ENCODE results near the gene NOX3.

Gene NOX3, protein sequence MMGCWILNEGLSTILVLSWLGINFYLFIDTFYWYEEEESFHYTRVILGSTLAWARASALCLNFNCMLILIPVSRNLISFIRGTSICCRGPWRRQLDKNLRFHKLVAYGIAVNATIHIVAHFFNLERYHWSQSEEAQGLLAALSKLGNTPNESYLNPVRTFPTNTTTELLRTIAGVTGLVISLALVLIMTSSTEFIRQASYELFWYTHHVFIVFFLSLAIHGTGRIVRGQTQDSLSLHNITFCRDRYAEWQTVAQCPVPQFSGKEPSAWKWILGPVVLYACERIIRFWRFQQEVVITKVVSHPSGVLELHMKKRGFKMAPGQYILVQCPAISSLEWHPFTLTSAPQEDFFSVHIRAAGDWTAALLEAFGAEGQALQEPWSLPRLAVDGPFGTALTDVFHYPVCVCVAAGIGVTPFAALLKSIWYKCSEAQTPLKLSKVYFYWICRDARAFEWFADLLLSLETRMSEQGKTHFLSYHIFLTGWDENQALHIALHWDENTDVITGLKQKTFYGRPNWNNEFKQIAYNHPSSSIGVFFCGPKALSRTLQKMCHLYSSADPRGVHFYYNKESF

GRCh38 chr6:155455766-155456165 is at the start of gene NOX3:
Gene NOX3 (minus strand): TSS chr6:155455839. CDS start chr6:155455800, 39 bp downstream.
- H3K4me3 ChIP-seq (ENCODE audit: low read length) = no peak within 1 kb of the TSS
- no peak for DNase-seq (ENCODE audit: low read depth)
- TF ChIP-seq, protein P1, sequence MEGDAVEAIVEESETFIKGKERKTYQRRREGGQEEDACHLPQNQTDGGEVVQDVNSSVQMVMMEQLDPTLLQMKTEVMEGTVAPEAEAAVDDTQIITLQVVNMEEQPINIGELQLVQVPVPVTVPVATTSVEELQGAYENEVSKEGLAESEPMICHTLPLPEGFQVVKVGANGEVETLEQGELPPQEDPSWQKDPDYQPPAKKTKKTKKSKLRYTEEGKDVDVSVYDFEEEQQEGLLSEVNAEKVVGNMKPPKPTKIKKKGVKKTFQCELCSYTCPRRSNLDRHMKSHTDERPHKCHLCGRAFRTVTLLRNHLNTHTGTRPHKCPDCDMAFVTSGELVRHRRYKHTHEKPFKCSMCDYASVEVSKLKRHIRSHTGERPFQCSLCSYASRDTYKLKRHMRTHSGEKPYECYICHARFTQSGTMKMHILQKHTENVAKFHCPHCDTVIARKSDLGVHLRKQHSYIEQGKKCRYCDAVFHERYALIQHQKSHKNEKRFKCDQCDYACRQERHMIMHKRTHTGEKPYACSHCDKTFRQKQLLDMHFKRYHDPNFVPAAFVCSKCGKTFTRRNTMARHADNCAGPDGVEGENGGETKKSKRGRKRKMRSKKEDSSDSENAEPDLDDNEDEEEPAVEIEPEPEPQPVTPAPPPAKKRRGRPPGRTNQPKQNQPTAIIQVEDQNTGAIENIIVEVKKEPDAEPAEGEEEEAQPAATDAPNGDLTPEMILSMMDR (conservative IDR thresholded peaks at IDR 0.05; ENCODE audit: low read length) = no peak

DNA sequence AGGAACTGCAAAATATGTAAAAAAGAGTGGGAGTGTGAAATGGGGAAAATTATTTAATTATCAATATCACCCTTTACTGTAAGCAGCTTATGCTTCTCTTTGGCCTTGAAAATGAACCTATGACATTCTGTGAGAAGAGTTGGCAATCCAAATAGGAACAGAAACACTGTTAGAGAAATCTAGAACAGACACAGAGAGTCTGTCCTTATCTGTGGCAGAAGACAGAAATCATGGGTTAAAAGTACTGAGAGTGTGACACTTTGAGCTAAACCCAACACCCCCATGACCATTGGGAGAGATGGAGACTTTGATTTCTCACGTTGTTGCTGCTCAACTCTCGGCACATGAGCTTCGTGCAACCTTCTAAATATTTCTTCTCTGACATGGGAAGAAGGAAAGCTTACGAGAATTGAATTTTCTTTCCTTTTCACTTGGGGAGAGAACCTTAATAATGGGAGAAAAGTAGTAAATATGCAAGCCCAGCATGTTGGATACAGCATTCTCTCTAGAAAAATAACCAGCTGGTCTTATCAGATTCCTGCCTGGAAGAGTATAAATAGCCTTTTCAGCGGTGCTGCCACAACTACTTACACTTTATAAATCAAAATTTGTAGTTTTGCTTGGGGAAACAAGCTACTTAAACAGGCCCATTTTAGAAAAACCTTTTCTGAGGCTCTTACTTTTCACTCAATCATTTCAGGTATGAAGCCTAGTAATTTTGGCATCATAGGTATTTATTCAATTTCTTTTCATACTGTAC is 49.4 kb upstream of the NOX3 start:
- TF ChIP-seq, protein P1 (conservative IDR thresholded peaks at IDR 0.05; ENCODE audit: low read length) = no peak
- H3K4me3 ChIP-seq (ENCODE audit: low read length) = no peak overlapping the region
- no peak for DNase-seq (ENCODE audit: low read depth)

GRCh38 chr6:155502393-155502792 is 46.8 kb upstream of the NOX3 start:
- TF ChIP-seq, protein P1 (conservative IDR thresholded peaks at IDR 0.05; ENCODE audit: low read length) = no peak
- H3K4me3 ChIP-seq (ENCODE audit: low read length) = no peak overlapping the region
- DNase-seq (ENCODE audit: low read depth) = no peak

- TF ChIP-seq, protein P1 (conservative IDR thresholded peaks at IDR 0.05; ENCODE audit: low read length) = no peak
- H3K4me3 ChIP-seq (ENCODE audit: low read length) = no peak overlapping the region
- no peak for DNase-seq (ENCODE audit: low read depth)
Measured at GRCh38 chr6:155499574-155499973, 43.9 kb upstream of the NOX3 start.

- DNase-seq (ENCODE audit: low read depth) = no peak
- H3K4me3 ChIP-seq (ENCODE audit: low read length) = no peak overlapping the region
- TF ChIP-seq, protein P1 (conservative IDR thresholded peaks at IDR 0.05; ENCODE audit: low read length) = peak; percentile 24; the same call in 1 of the 2 replicates
Measured at GRCh38 chr6:155498370-155498769, 42.7 kb upstream of the NOX3 start.

DNA sequence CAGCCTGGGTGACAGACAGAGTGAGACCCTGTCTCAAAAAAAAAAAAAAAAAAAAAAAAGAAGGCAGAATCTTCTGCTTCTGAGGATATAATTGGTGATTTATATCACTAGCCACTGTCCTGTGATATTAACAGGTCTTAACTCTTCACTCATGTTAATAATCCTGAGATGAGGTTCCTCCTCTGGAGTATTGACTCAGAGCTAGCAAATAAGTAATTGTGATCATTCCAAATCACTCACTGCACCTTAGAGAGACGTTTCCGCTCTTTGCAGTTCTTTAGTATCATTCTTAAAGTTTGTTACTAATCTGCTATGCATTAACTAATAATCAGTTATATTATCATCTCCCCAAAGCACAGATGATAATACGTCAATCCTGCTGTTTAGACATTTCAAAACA is 41.6 kb upstream of the NOX3 start:
- TF ChIP-seq, protein P1 (conservative IDR thresholded peaks at IDR 0.05; ENCODE audit: low read length) = no peak
- H3K4me3 ChIP-seq (ENCODE audit: low read length) = no peak overlapping the region
- DNase-seq (ENCODE audit: low read depth) = no peak
